Measurements from ENCODE around the gene TLE3.

- no peak for TF ChIP-seq FOXM1 (IDR thresholded peaks at IDR 0.05; ENCODE audit: low read depth)
- TF ChIP-seq CTCF (IDR thresholded peaks at IDR 0.05) = no peak
- no peak for TF ChIP-seq EP300 (IDR thresholded peaks at IDR 0.05; ENCODE audit: borderline replicate concordance in 1 of 2, low read depth in 1 of 2, low read length in 1 of 2)
- no peak for TF ChIP-seq NRF1 (IDR thresholded peaks at IDR 0.05; ENCODE audit: low read depth, low read length)
- TF ChIP-seq CHD2 (IDR thresholded peaks at IDR 0.05; ENCODE audit: low read length, partially characterized antibody) = no peak
- TF ChIP-seq POLR2AphosphoS5 (IDR thresholded peaks at IDR 0.05; ENCODE audit: low read depth, low read length) = no peak
- TF ChIP-seq REST (IDR thresholded peaks at IDR 0.05; ENCODE audit: low read depth, low read length) = no peak
- no peak for TF ChIP-seq RFX5 (IDR thresholded peaks at IDR 0.05; ENCODE audit: low read length)
These were observed 62.5 kb downstream of the TLE3 start for GRCh38 chr15:70035051-70035718.
